ENCODE data around the gene ZMYND15. TPM values are rescaled to one million over a fixed set of nuclear protein-coding genes. Genes with fewer than 3 reads are reported as not detected.

Gene ZMYND15
- total RNA-seq, 1 donor from 2014 or later = not detected

DNA sequence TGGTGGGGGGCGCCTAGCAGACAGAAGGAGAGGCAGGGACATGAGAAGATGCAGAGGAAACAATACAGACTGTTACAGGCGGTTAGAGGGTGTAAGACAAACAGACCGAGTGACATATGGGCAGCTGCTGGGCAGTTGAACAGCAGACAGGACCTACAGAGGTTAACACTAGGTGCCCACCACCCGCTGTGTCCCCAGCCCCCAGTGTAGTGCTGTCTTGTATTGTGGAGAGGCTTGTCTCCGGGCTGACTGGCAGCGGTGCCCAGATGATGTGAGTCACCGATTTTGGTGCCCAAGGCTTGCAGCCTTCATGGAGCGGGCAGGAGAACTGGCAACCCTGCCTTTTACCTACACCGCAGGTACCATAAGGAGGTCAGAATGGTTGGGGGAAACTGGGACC, 2.5 kb downstream of the ZMYND15 start:
- no peak for TF ChIP-seq EZH2 (IDR thresholded peaks at IDR 0.05)
- Histone ChIP-seq H3K36me3 (no peaks in the 10 kb centered on the region), H3K4me1 (peaks cover 7% of the 10 kb centered on the region), H3K27ac (no peak overlapping the region), H2AFZ (replicated peaks) (no peak overlapping the region), H3K79me2 (ENCODE audit: low read depth) (no peaks in the 10 kb centered on the region), H3K4me2 (no peak overlapping the region), H3K4me3 (no peak overlapping the region), H3K9ac (no peak overlapping the region), H3K9me3 (ENCODE audit: low read depth) (no peaks in the 10 kb centered on the region), H4K20me1 (ENCODE audit: low read depth) (peaks cover 6% of the 10 kb centered on the region), H3F3A (ENCODE audit: low read depth) (peaks cover 19% of the 10 kb centered on the region), H3K27me3 (peaks cover 97% of the 10 kb centered on the region)
- Mint-ChIP-seq H3K9me3 (peaks cover 5% of the 10 kb centered on the region), H3K27me3 (ENCODE audit: insufficient read depth, low read depth) (peaks cover 67% of the 10 kb centered on the region), H3K4me1 (peaks cover 14% of the 10 kb centered on the region), H3K4me3 (no peak overlapping the region), H3K27ac (no peak overlapping the region), H3K36me3 (no peaks in the 10 kb centered on the region)
- DNase-seq (ENCODE audit: low spot score) = no peak

DNA sequence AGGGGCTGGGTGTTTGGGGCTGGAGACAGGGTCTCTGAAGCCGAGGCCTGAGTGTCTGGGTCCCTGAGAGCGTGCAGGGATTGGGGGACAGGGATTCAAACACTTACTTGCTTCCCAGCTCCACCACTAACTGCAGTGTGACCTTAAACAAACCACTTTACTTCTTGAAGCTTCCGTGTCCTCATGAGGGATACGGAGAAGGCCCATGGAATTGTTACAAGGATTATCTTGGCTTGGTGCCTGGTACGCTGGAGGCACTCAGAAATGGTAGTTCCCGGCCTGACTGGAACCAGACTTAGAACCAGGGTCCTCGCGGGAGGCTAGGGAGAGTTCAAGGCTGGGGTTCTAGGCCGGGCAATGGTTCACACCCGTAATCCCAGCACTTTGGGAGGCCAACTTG, 3.0 kb downstream of the ZMYND15 start:
- Histone ChIP-seq H3K27ac (no peak overlapping the region), H4K20me1 (ENCODE audit: low read depth) (peaks cover 6% of the 10 kb centered on the region), H3K4me1 (peaks cover 7% of the 10 kb centered on the region), H3K4me3 (no peak overlapping the region), H3K36me3 (no peaks in the 10 kb centered on the region), H3K4me2 (no peak overlapping the region), H3K9ac (no peak overlapping the region), H3K79me2 (ENCODE audit: low read depth) (no peaks in the 10 kb centered on the region), H3F3A (ENCODE audit: low read depth) (peaks cover 19% of the 10 kb centered on the region), H2AFZ (replicated peaks) (no peak overlapping the region), H3K9me3 (ENCODE audit: low read depth) (no peaks in the 10 kb centered on the region), H3K27me3 (peaks cover 93% of the 10 kb centered on the region)
- no peak for DNase-seq (ENCODE audit: low spot score)
- peaks cover 14% of the 10 kb centered on the region for H3K4me1 Mint-ChIP-seq
- TF ChIP-seq EZH2 (IDR thresholded peaks at IDR 0.05) (no peak), EZH2phosphoT487 (IDR thresholded peaks at IDR 0.05) (no peak)
- TF ChIP-seq, protein P1, sequence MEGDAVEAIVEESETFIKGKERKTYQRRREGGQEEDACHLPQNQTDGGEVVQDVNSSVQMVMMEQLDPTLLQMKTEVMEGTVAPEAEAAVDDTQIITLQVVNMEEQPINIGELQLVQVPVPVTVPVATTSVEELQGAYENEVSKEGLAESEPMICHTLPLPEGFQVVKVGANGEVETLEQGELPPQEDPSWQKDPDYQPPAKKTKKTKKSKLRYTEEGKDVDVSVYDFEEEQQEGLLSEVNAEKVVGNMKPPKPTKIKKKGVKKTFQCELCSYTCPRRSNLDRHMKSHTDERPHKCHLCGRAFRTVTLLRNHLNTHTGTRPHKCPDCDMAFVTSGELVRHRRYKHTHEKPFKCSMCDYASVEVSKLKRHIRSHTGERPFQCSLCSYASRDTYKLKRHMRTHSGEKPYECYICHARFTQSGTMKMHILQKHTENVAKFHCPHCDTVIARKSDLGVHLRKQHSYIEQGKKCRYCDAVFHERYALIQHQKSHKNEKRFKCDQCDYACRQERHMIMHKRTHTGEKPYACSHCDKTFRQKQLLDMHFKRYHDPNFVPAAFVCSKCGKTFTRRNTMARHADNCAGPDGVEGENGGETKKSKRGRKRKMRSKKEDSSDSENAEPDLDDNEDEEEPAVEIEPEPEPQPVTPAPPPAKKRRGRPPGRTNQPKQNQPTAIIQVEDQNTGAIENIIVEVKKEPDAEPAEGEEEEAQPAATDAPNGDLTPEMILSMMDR (IDR thresholded peaks at IDR 0.05) = no peak
- H3K27me3 Mint-ChIP-seq (ENCODE audit: insufficient read depth, low read depth) = peaks cover 65% of the 10 kb centered on the region
- H3K4me3 Mint-ChIP-seq = peak overlapping the region; percentile 25
- peaks cover 5% of the 10 kb centered on the region for H3K9me3 Mint-ChIP-seq
- H3K27ac Mint-ChIP-seq = no peak overlapping the region
- H3K36me3 Mint-ChIP-seq = no peaks in the 10 kb centered on the region

DNA sequence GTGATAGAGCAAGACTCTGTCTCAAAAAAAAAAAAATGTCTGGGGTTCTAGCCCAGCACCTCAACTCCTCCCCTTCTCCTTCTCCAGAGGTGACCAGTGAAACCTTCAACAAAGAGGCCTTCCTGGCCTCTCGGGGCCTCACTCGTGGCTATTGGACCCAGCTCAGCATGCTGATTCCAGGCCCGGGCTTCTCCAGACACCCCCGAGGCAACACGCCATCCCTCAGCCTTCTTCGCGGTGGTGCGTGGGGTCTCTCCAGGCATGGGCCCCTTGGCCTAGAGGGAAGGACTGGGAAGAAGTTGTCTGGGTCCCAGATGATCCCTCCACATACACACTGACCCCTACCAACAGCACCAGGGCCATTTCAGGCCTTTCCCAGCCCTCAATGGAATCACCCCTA, 3.6 kb downstream of the ZMYND15 start:
- Mint-ChIP-seq H3K4me3 (no peak overlapping the region), H3K27me3 (ENCODE audit: insufficient read depth, low read depth) (peaks cover 63% of the 10 kb centered on the region), H3K9me3 (peaks cover 5% of the 10 kb centered on the region), H3K36me3 (no peaks in the 10 kb centered on the region), H3K4me1 (peaks cover 14% of the 10 kb centered on the region), H3K27ac (no peak overlapping the region)
- Histone ChIP-seq H3K36me3 (no peaks in the 10 kb centered on the region), H2AFZ (replicated peaks) (no peak overlapping the region), H3K79me2 (ENCODE audit: low read depth) (no peaks in the 10 kb centered on the region), H3K4me3 (no peak overlapping the region), H3K4me2 (no peak overlapping the region), H3K27ac (no peak overlapping the region), H3K9me3 (ENCODE audit: low read depth) (no peaks in the 10 kb centered on the region), H3F3A (ENCODE audit: low read depth) (peaks cover 19% of the 10 kb centered on the region), H3K27me3 (peaks cover 93% of the 10 kb centered on the region), H3K4me1 (peaks cover 7% of the 10 kb centered on the region), H3K9ac (no peak overlapping the region), H4K20me1 (ENCODE audit: low read depth) (peaks cover 6% of the 10 kb centered on the region)
- no peak for DNase-seq (ENCODE audit: low spot score)
- TF ChIP-seq, protein P1 (IDR thresholded peaks at IDR 0.05) = no peak
- TF ChIP-seq EZH2phosphoT487 (IDR thresholded peaks at IDR 0.05) = no peak
- TF ChIP-seq EZH2 (IDR thresholded peaks at IDR 0.05) = no peak

DNA sequence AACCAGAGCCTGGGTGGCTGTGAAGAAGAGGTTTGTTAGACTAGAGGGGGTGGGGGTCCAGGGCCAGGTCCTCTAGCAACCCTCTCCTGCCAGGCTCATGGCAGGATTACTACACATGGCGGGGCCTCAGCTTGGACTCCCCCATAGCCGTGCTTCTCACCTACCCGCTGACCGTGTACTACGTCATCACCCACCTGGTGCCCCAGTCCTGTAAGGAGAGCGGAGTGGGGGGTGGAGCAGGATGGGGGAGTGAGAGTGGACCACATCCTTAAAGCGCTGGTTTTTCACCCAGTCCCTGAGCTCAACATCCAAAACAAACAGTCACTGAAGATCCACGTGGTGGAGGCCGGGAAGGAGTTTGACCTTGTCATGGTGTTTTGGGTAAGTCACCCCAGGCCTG, 4.3 kb downstream of the ZMYND15 start:
- H3F3A ChIP-seq (ENCODE audit: low read depth) = peaks cover 19% of the 10 kb centered on the region
- H3K27me3 ChIP-seq = peaks cover 93% of the 10 kb centered on the region
- H3K36me3 ChIP-seq = no peaks in the 10 kb centered on the region
- H4K20me1 ChIP-seq (ENCODE audit: low read depth) = no peaks in the 10 kb centered on the region
- DNase-seq (ENCODE audit: low spot score) = no peak
- peaks cover 6% of the 10 kb centered on the region for H3K4me1 ChIP-seq
- no peaks in the 10 kb centered on the region for H3K36me3 Mint-ChIP-seq
- no peak overlapping the region for H3K9ac ChIP-seq
- H2AFZ ChIP-seq (replicated peaks) = no peak overlapping the region
- no peak overlapping the region for H3K27ac ChIP-seq
- no peak overlapping the region for H3K4me2 ChIP-seq
- peaks cover 61% of the 10 kb centered on the region for H3K27me3 Mint-ChIP-seq (ENCODE audit: insufficient read depth, low read depth)
- no peak overlapping the region for H3K27ac Mint-ChIP-seq
- no peaks in the 10 kb centered on the region for H3K79me2 ChIP-seq (ENCODE audit: low read depth)
- H3K4me1 Mint-ChIP-seq = peaks cover 8% of the 10 kb centered on the region
- TF ChIP-seq, protein P1 (IDR thresholded peaks at IDR 0.05) = no peak
- TF ChIP-seq EZH2 (IDR thresholded peaks at IDR 0.05) = no peak
- no peak for TF ChIP-seq EZH2phosphoT487 (IDR thresholded peaks at IDR 0.05)
- H3K4me3 ChIP-seq = no peak overlapping the region
- no peaks in the 10 kb centered on the region for H3K9me3 ChIP-seq (ENCODE audit: low read depth)
- H3K4me3 Mint-ChIP-seq = peak overlapping the region; percentile 46
- peaks cover 8% of the 10 kb centered on the region for H3K9me3 Mint-ChIP-seq
